ENCODE data around the gene CDH2.

CDH2 gene

GRCh38 chr18:28171837-28172236 is 5.1 kb downstream of the CDH2 start:
- DNase-seq, result no peak

GRCh38 chr18:28168725-28169124 is 8.2 kb downstream of the CDH2 start:
- DNase-seq, result no peak

- no peak for DNase-seq
Observed at GRCh38 chr18:28167835-28168349, 9.0 kb downstream of the CDH2 start.

- no peak for DNase-seq
Observed at GRCh38 chr18:28164771-28165483, 12.0 kb downstream of the CDH2 start.

DNA sequence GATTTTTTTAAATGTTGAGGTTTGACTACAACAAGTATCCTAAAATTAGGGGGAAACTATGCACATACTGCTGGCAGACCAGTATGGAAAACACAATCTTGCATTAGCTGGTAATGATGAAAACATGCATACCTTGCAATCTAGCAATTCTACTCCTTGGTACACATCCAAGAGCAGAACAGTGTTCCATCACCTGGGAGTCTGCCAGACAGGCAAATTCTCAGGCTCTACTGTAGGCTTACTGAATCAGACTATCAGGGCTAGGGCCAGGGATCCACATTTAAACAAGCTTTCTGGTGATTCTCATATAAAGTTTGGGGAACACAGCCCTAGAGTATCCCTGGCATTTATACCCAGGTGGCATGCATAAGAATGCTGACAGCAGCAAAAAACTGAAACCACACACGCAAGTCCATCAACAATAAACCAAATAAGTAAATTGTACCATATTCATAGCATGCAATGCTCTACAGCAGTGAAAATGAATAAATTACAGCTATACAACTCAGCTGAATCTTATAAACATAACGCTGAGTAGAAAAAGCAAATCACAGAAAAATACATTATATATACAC is 13.6 kb downstream of the CDH2 start:
- DNase-seq, result no peak

GRCh38 chr18:28161608-28162599 is 15.0 kb downstream of the CDH2 start:
- DNase-seq, result no peak

- DNase-seq, result no peak
Observed at GRCh38 chr18:28159055-28159454, 17.9 kb downstream of the CDH2 start.

GRCh38 chr18:28158083-28158581 is 18.8 kb downstream of the CDH2 start:
- no peak for DNase-seq

DNA sequence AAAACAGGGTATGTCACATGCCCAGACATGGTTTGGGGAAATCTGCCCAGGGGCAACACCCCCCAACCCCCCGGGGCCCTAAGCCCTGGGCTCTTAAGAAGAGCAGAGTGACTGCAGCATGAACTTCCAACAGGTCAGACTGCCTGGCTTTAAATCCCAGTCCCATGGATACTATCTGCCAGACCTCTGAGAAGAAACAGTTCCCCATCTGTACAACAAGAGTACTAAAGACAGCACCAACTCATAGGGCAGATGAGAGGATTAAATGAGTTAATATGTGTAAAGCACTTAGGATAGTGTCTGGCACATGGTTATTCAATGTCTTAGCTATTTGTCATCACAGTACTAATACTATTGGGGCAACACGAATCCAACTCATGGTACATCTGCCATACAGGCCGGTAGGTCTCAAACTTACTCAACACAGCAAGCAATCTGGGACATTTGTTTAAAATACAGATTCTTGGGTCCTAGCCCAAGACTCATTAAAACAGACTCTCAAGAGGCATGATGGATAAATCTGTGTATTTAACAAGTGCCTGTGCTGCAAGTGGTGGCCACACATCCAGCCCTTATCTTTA is 23.4 kb downstream of the CDH2 start:
- no peak for DNase-seq

- DNase-seq, result peak in 1 of 58 donors; percentile 4
Observed at GRCh38 chr18:28152754-28153153, 24.2 kb downstream of the CDH2 start.

- peak in 11 of 58 donors; percentile 4 to 58 (median 23) for DNase-seq
Observed at GRCh38 chr18:28152354-28152753, 24.6 kb downstream of the CDH2 start.

GRCh38 chr18:28151434-28151833 is 25.5 kb downstream of the CDH2 start:
- DNase-seq, result no peak

DNA sequence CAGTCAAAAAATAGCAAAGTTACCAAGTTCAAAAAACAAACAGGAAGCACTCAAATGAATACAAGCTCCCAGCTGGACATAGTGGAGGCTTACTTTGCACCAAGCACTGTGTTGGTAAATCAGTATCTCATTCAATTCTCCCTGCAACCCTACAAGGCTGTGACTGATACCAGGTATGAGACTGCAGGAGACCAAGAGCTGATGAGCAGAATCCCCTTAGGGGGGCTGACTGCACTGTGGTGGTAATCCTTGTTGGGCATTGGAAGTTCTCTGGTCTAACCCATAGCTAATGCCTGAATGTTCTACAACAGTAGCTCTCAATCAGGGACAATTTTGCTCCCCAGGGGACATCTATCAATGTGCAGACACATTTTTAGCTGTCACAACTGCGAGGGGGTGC is 26.0 kb downstream of the CDH2 start:
- DNase-seq, result no peak

DNA sequence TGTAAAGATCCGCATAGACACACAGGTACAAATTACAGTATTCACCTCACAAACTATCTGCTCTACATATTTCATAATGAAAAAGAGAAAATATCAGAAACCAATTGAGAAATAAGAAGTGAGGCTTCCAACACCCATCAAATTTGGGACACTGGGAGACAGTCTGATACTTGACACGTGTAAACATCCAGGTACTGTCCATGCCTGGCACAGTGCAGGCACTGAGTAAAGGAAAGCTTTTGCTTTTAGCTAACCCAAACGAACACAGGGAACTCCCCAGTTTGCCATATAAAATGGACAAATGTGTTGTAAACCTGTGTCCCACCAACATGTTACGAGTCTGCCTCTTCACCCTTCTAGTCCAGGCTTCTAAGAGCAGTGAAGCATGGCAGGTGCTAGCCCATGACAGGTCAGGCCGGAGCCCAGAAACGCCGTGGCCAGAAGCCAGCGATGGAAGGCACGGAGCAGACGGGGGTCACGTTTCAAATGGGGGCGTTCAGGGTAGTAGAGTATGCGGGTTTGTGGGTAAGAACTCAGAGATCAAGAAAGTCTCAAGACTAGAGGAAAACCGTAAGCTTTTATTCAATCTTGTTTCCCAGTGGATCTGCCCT is 27.0 kb downstream of the CDH2 start:
- DNase-seq, result no peak

DNA sequence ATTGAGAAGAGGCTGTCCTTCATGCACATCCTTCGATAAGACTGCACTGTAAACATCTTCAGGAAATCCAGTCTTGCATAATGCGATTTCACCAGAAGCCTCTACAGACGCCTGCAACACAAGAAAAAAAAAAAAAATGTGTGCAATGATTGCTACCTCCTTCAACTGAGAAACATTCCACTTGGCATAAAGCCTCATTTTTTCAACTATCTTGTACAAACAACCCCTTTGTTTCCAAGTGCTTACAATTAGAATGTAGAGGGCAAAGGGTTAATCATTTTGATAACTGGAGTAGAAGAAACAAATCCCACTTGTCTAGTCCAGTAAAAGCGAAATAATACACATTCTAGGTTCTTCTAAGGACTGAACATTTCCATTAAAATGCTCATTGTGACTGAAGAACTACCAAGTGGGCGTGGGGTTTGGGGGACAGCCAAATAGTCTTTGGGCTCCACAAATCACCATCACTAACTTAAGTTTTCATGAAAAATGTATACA is 29.2 kb downstream of the CDH2 start:
- DNase-seq, result peak in 6 of 58 donors; percentile 12 to 44 (median 20)

DNA sequence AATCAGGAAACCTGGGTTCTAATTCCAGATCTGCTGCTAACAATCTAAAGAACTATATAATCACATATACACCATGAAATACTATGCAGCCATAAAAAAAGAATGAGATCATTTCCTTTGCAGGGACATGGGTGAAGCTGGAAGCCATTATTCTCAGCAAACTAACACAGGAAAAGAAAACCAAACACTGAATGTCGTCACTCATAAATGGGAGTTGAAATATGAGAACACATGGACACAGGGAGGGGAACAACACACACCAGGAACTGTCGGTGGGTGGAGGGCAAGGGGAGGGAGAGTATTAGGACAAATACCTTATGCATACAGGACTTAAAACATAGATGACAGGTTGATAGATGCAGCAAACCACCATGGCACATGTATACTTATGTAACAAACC is 33.2 kb downstream of the CDH2 start:
- no peak for DNase-seq

DNA sequence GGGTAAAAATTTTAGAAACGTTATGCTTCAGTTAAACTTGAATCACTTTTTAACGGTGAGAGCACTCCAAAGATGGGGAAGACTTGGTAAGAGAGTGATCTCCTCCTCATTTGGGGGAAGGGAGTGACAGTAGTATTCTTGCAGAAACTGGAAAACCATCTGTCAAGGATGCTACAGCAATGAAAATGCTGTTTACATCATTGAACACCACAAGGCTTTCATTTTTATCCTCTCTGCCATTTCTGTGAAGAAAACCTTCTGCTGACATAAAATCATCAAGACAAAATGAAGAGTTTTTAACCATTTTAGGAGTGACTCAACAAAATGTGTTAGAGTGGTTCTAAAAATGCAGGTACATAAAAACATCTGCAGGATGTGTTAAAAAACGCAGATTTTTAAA is 38.1 kb downstream of the CDH2 start:
- DNase-seq, result no peak

DNA sequence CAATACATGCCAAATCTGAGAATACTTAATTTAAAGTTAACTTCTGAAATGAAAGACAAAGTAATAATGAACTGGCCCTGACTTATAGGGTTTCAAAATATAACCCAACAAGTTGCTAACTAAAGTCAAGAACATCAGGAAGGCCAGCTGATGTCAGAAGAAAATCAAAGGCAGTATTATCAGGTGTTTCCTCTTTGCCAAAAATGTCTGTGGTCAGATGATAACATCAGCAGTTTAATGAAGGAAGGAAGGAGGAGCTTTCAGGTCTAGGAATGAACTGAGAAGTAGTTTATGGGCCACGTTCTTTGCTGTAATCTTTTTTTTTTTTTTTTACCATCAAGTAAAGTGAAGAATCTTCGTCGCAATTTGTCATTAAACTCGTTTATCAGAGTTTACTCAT is 40.9 kb downstream of the CDH2 start:
- DNase-seq, result no peak

GRCh38 chr18:28134774-28135173 is 42.2 kb downstream of the CDH2 start:
- no peak for DNase-seq

GRCh38 chr18:28132084-28132483 is 44.8 kb downstream of the CDH2 start:
- no peak for DNase-seq

DNA sequence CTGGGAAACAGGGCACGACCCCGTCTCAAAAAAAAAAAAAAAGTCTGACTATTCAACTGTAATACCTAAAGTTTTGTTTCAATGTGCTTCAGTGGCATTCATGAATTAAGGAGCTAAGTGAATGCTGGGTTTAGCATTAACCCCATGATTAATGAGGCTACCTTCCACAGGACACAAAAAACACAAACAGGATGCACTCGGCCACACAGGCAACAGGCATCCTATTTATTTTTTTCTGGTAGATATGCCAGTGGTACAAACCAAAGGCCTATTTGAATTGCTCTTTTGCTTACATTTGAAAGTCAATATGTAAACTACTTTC is 48.3 kb downstream of the CDH2 start:
- no peak for DNase-seq
